GM12878 (cell line): ENCODE measurements around the gene DNASE1L1. TPM values are rescaled to one million over a fixed set of nuclear protein-coding genes. Genes with fewer than 3 reads are reported as not detected.

Experiments
- ATAC-seq: fragments of 200-7000 bp; cut with Tn5 transposase; 3 replicates; pipeline ENCODE4 v1.9.1; 2020; ENCODE audit warnings: mild to moderate bottlenecking, moderate library complexity
- BruUV-seq: library from RNA; stranded (reverse); fragments of 400-500 nt; replicated peaks from 2 replicates; lab custom pipeline; 2021; lab: Mats Ljungman, UMichigan
- CTCF ChIA-PET: fragments of 300-600 bp; sonication (Branson Sonifier 250); formaldehyde crosslinking; extraction: SDS; loops from one replicate; lab custom pipeline; 2021; ENCODE audit warnings: inconsistent platforms; lab: Yijun Ruan, JAX
- POLR2A ChIA-PET: fragments of 350-600 bp; formaldehyde crosslinking; extraction: SDS; loops from one replicate; lab custom pipeline; 2021; ENCODE audit warnings: inconsistent platforms; lab: Charles Lee
- RAD21 ChIA-PET: fragments of 300-600 bp; sonication (Branson Sonifier 250); formaldehyde crosslinking; loops from one replicate; lab custom pipeline; 2023; ENCODE audit warnings: antibody characterized with exemption; ENCODE audit not compliant: unreplicated experiment; lab: Charles Lee
- SMC1A ChIA-PET: fragments of 300-600 bp; sonication (Branson Sonifier 250); formaldehyde crosslinking; loops from one replicate; lab custom pipeline; 2023; ENCODE audit not compliant: unreplicated experiment, uncharacterized antibody; lab: Charles Lee
- DNase-seq: peaks from one replicate; pipeline ENCODE4 v3.0.0-alpha.2; 2011; ENCODE audit warnings: low read depth, low spot score
- FAIRE-seq: peaks from 3 replicates; lab custom pipeline; 2011; peaks lifted over from hg19 to GRCh38; lab: Jason Lieb, UNC
- H2AFZ ChIP-seq: 2 replicates; pipeline ENCODE4 v1.6.0; 2011; ENCODE audit warnings: low read depth, low read length, control low read depth; ENCODE audit not compliant: control insufficient read depth
- H3K27ac ChIP-seq: 2 replicates; pipeline ENCODE4 v1.5.1; 2011; ENCODE audit warnings: control low read depth; ENCODE audit not compliant: control insufficient read depth, insufficient read depth
- H3K27me3 ChIP-seq, 2 experiments: replicated peaks in 1 of 2; 2 replicates each; pipeline versions ENCODE4 v1.6.0 to v1.6.1; 2011; ENCODE audit warnings: low read length in 1 of 2; ENCODE audit not compliant: control insufficient read depth in 2 of 2, insufficient read depth in 2 of 2
- H3K36me3 ChIP-seq, 2 experiments: 2 replicates each; pipeline ENCODE4 v1.5.1; 2011; ENCODE audit warnings: low read length in 1 of 2; ENCODE audit not compliant: control insufficient read depth in 2 of 2, insufficient read depth in 2 of 2
- H3K4me1 ChIP-seq: 2 replicates; pipeline ENCODE4 v1.6.1; 2011; ENCODE audit warnings: mild to moderate bottlenecking, low read length, moderate library complexity, mixed read lengths; ENCODE audit not compliant: control insufficient read depth, insufficient read depth
- H3K4me2 ChIP-seq: 2 replicates; pipeline ENCODE4 v1.6.0; 2011; ENCODE audit warnings: control low read depth; ENCODE audit not compliant: control insufficient read depth, insufficient read depth
- H3K4me3 ChIP-seq: fragments of 200-600 bp; sonication (generic); 2 replicates; pipeline ENCODE4 v1.5.1; 2016
- H3K79me2 ChIP-seq: 2 replicates; pipeline ENCODE4 v1.6.0; 2011; ENCODE audit warnings: low read length; ENCODE audit not compliant: control insufficient read depth, insufficient read depth
- H3K9ac ChIP-seq: 2 replicates; pipeline ENCODE4 v1.8.0; 2011; ENCODE audit warnings: low read length, control low read depth, mixed read lengths; ENCODE audit not compliant: control insufficient read depth, insufficient read depth
- H3K9me3 ChIP-seq: replicated peaks from 3 replicates; pipeline ENCODE4 v1.5.1; 2011; ENCODE audit warnings: mild to moderate bottlenecking, low read length; ENCODE audit not compliant: control insufficient read depth, insufficient read depth
- H4K20me1 ChIP-seq: 2 replicates; pipeline ENCODE4 v1.6.0; 2011; ENCODE audit not compliant: control insufficient read depth, insufficient read depth
- CBX3 ChIP-seq: fragments of 200-600 bp; sonication (generic); IDR thresholded peaks from 2 replicates; pipeline ENCODE4 v1.6.1; 2016; ENCODE audit warnings: low read depth, borderline replicate concordance
- CBX5 ChIP-seq: sonication (generic); IDR thresholded peaks from 2 replicates; pipeline ENCODE4 v1.6.1; 2016; ENCODE audit warnings: low read depth, moderate library complexity, mild to moderate bottlenecking, inconsistent platforms
- CTCF ChIP-seq, 3 experiments: IDR thresholded peaks in 2 of 3; conservative IDR thresholded peaks in 1 of 3; 2 replicates each; pipeline ENCODE4 v1.5.1; 2011; ENCODE audit warnings: low read depth in 3 of 3, low read length in 3 of 3, mild to moderate bottlenecking in 3 of 3, control low read depth in 2 of 3, moderate library complexity in 2 of 3, inconsistent platforms in 1 of 3, mixed read lengths in 1 of 3; ENCODE audit not compliant: control insufficient read depth in 2 of 3, insufficient read depth in 1 of 3; ENCODE audit errors: extremely low read depth in 1 of 3
- EED ChIP-seq: sonication (generic); IDR thresholded peaks from 2 replicates; pipeline ENCODE4 v1.6.1; 2016; ENCODE audit warnings: antibody characterized with exemption, low read depth
- FOXM1 ChIP-seq: IDR thresholded peaks from 2 replicates; pipeline ENCODE4 v1.6.1; 2012; ENCODE audit warnings: low read depth, mild to moderate bottlenecking, inconsistent platforms, low read length, moderate library complexity
- GATAD2B ChIP-seq: fragments of 450-650 bp; conservative IDR thresholded peaks from 2 replicates; pipeline ENCODE4 v1.6.1; 2017; ENCODE audit warnings: low read depth, mild to moderate bottlenecking, moderate library complexity
- IKZF1 ChIP-seq: fragments of 450-650 bp; conservative IDR thresholded peaks from 2 replicates; pipeline ENCODE4 v1.6.1; 2017; ENCODE audit warnings: antibody characterized with exemption, mild to moderate bottlenecking
- KDM1A ChIP-seq: fragments of 200-600 bp; sonication (generic); IDR thresholded peaks from 2 replicates; pipeline ENCODE4 v1.6.1; 2016; ENCODE audit warnings: borderline replicate concordance
- NKRF ChIP-seq: fragments of 450-650 bp; conservative IDR thresholded peaks from 2 replicates; pipeline ENCODE4 v1.6.1; 2017; ENCODE audit warnings: mild to moderate bottlenecking, moderate library complexity
- RCOR1 ChIP-seq: conservative IDR thresholded peaks from 2 replicates; pipeline ENCODE4 v1.6.1; 2012; ENCODE audit warnings: low read depth, low read length, improper control_type of control experiment
- RELB ChIP-seq: fragments of 450-650 bp; IDR thresholded peaks from 2 replicates; pipeline ENCODE4 v1.6.1; 2017; ENCODE audit warnings: low read depth, mild to moderate bottlenecking, moderate library complexity
- SMC3 ChIP-seq: IDR thresholded peaks from 2 replicates; pipeline ENCODE4 v1.6.1; 2011; ENCODE audit warnings: low read length, improper control_type of control experiment, borderline replicate concordance
- SREBF1 ChIP-seq: IDR thresholded peaks from 2 replicates; pipeline ENCODE4 v1.6.1; 2012; ENCODE audit warnings: mild to moderate bottlenecking, low read length
- TCF7 ChIP-seq: IDR thresholded peaks from 2 replicates; pipeline ENCODE4 v1.6.1; 2014; ENCODE audit warnings: antibody characterized with exemption, borderline replicate concordance
- ZNF207 ChIP-seq: fragments of 450-650 bp; IDR thresholded peaks from 2 replicates; pipeline ENCODE4 v1.6.1; 2014; ENCODE audit warnings: antibody characterized with exemption, mild to moderate bottlenecking, borderline replicate concordance
- WGBS: methylation state at CpG from one replicate; pipeline ENCODE4 v1.1.6; 2016; ENCODE audit warnings: low lambda C conversion rate; ENCODE audit not compliant: insufficient replicate concordance, insufficient coverage; ENCODE audit errors: missing lambda C conversion rate; 5-methylcytosine and 5-hydroxymethylcytosine counted together
- in situ Hi-C: fragments of 300-500 bp; cut with MboI; formaldehyde crosslinking; loops from 9 replicates; pipeline ENCODE4 v1.14.3; 2018; ENCODE audit warnings: mixed read lengths
- intact Hi-C: fragments of 100-400 bp; cut with micrococcal nuclease; formaldehyde crosslinking; loops from one replicate; pipeline ENCODE4 v1.14.2; 2022; ENCODE audit not compliant: unreplicated experiment
- polyA plus RNA-seq, 11 experiments: library from polyadenylated mRNA; depleted of rRNA in 4 of 11; unstranded in 6 of 11; stranded (reverse) in 5 of 11; fragments of >200 nt; fragmentation: Nextera tagmentation in 4 of 11; fragmentation: Illumina TruSeq in 1 of 11; extraction: Ambion mirVana in 4 of 11; extraction: Trizol in 1 of 11; gene quantifications; 1 replicate in 1 of 11; 2 replicates in 10 of 11; pipeline versions ENCODE4 v1.2.1 to v1.2.3, GENCODE V29; 2011 to 2016; ENCODE audit warnings: inconsistent platforms in 2 of 11, missing spikeins in 2 of 11, low read depth in 1 of 11
- total RNA-seq, 4 experiments: library from RNA; depleted of rRNA in 3 of 4; stranded (reverse); fragments of >200 nt in 3 of 4; fragmentation: Illumina TruSeq in 1 of 4; extraction: Trizol in 1 of 4; gene quantifications; 2 replicates each; pipeline versions ENCODE4 v1.2.1 to v1.2.3, GENCODE V29; 2013 to 2021

The DNASE1L1 gene
- total and polyA plus RNA-seq, 10 of the 15 experiments (the other 5 are each of a cell fraction or from before 2014, with no cell fraction given), result 0.60 to 22.7 (median 6.8) TPM

- ChIA-PET CTCF (interaction anchor here (0.6 to 2.0 kb wide), 26 partner anchors 9 to 407 kb away, joined by 3 to 21 read pairs (median 4); partner anchors contain the start of genes ATP6AP1, IKBKG and RPL10), POLR2A (interaction anchor here (0.6 to 1.8 kb wide), 9 partner anchors 10 to 161 kb away, joined by 3 to 7 read pairs (median 5); partner anchors contain the start of genes ATP6AP1, RPL10 and SLC10A3), SMC1A (interaction anchor here (0.9 to 2.0 kb wide), 8 partner anchors 9 to 163 kb away, joined by 3 to 10 read pairs (median 4); partner anchors contain the start of gene RPL10), RAD21 (interaction anchor here (0.6 to 2.4 kb wide), 10 partner anchors 8 to 163 kb away, joined by 3 to 12 read pairs (median 4); partner anchors contain the start of genes ATP6AP1 and SLC10A3)
- 47% methylated on average over 23 of the region's 23 CpGs for WGBS
- ATAC-seq, result no peak
- Histone ChIP-seq H3K9ac (peak overlapping the region; percentile 2; the same call in 1 of the 2 replicates), H3K9me3 (no peaks in the 10 kb centered on the region; the same call in 2 of the 3 replicates), H3K27ac (peak overlapping the region; percentile 58), H3K4me2 (peak overlapping the region; percentile 45), H3K4me1 (peaks cover 11% of the 10 kb centered on the region), H2AFZ (peak overlapping the region; percentile 41; the same call in 1 of the 2 replicates), H3K4me3 (peak overlapping the region; percentile 61; the same call in 1 of the 2 replicates), H4K20me1 (no peaks in the 10 kb centered on the region), H3K27me3 (no peaks in the 10 kb centered on the region), H3K79me2 (peaks cover 25% of the 10 kb centered on the region), H3K36me3 (no peaks in the 10 kb centered on the region)
- no peak for FAIRE-seq
- in situ Hi-C loops (loop anchor here (5.0 kb wide), 1 partner anchor 441 kb away; no protein-coding TSS in a partner anchor), intact Hi-C loops (loop anchor here (2.0 to 10.0 kb wide), 3 partner anchors 51 to 446 kb away; partner anchors contain the start of genes ARHGAP4 and ATP6AP1)
- BruUV-seq, result no TSS peak
- DNase-seq, result peak; percentile 5
- TF ChIP-seq ZNF207 (no peak), CBX3 (no peak), SMC3 (peak; percentile 22; the same call in 1 of the 2 replicates), IKZF1 (peak; percentile 77), KDM1A (no peak), NKRF (no peak), SREBF1 (no peak), FOXM1 (no peak), TCF7 (no peak), RELB (peak; percentile 49), RCOR1 (no peak), EED (peak; percentile 49), GATAD2B (no peak), CBX5 (no peak), CTCF (IDR thresholded peaks at IDR 0.05 in 2 of 3, conservative IDR thresholded peaks at IDR 0.05 in 1 of 3; ENCODE audit: control insufficient read depth in 2 of 3, extremely low read depth in 1 of 3, insufficient read depth in 1 of 3, low read depth in 3 of 3, low read length in 3 of 3) (peak; percentile 33 to 42 (median 38))
Measured at GRCh38 chrX:154373340-154374306, 35.4 kb downstream of the DNASE1L1 start.
